Activated B cell treated with CpG ODN at 0.5 μM for 24 hours (primary cell): Measurements from ENCODE around the gene SCN1B. TPM values are rescaled to one million over a fixed set of nuclear protein-coding genes. Genes with fewer than 3 reads are reported as not detected.
"Not testable (repeated sequence)": the region's sequence is repeated elsewhere in the genome, so short reads cannot be mapped to it uniquely, and the experiment has no call there.

Experiments
- ATAC-seq: fragments of 200-7000 bp; cut with Tn5 transposase; one replicate; pipeline ENCODE4 v1.10.0; 2021; ENCODE audit warnings: low read depth, mild to moderate bottlenecking, moderate library complexity
- CTCF ChIA-PET: fragments of 350-600 bp; sonication (Branson Sonifier 250); formaldehyde crosslinking; loops from one replicate; lab custom pipeline; 2021; ENCODE audit warnings: antibody characterized with exemption; lab: Charles Lee
- POLR2A ChIA-PET: fragments of 350-600 bp; sonication (Branson Sonifier 250); formaldehyde crosslinking; loops from one replicate; lab custom pipeline; 2021; ENCODE audit warnings: antibody characterized with exemption; lab: Charles Lee
- DNase-seq: peaks from one replicate; pipeline ENCODE4 v3.0.0; 2022
- H3K27ac Mint-ChIP-seq: one replicate; pipeline ENCODE4 v1.8.0; 2020; ENCODE audit warnings: mixed read lengths
- H3K27me3 Mint-ChIP-seq: one replicate; pipeline ENCODE4 v1.8.0; 2021; ENCODE audit warnings: mixed read lengths
- H3K36me3 Mint-ChIP-seq: one replicate; pipeline ENCODE4 v1.8.0; 2021; ENCODE audit warnings: low read depth, mixed read lengths
- H3K4me1 Mint-ChIP-seq: one replicate; pipeline ENCODE4 v1.8.0; 2021; ENCODE audit warnings: mixed read lengths
- H3K4me3 Mint-ChIP-seq: one replicate; pipeline ENCODE4 v1.8.0; 2020; ENCODE audit warnings: mild to moderate bottlenecking, mixed read lengths
- H3K9me3 Mint-ChIP-seq: one replicate; pipeline ENCODE4 v1.8.0; 2020; ENCODE audit warnings: mixed read lengths
- CTCF ChIP-seq: fragments of 200-600 bp; IDR thresholded peaks from one replicate; pipeline ENCODE4 v1.8.0; 2022; ENCODE audit warnings: antibody characterized with exemption, mild to moderate bottlenecking
- intact Hi-C: fragments of 100-400 bp; cut with micrococcal nuclease; formaldehyde crosslinking; loops from one replicate; pipeline ENCODE4 v1.15.1; 2024
- total RNA-seq: library from RNA; stranded (reverse); gene quantifications from 2 replicates; pipeline ENCODE4 v1.2.3, GENCODE V29; 2022

The SCN1B gene
- total RNA-seq, 1 donor from 2014 or later, result 0.47 TPM

GRCh38 chr19:35000647-35001501 is 29.4 kb upstream of the SCN1B start:
- intact Hi-C loops, result loop anchor here (1.0 kb wide), 1 partner anchor 28 kb away; no protein-coding TSS in a partner anchor
- H3K27me3 Mint-ChIP-seq, result no peaks in the 10 kb centered on the region
- H3K4me3 Mint-ChIP-seq, result peak overlapping the region; percentile 87
- ChIA-PET POLR2A (interaction anchor here (0.7 to 3.0 kb wide), 5 partner anchors 11 to 323 kb away, joined by 3 to 25 read pairs (median 4); partner anchors contain the start of gene ZNF302), CTCF (interaction anchor here (1.7 kb wide), 1 partner anchor 11 kb away, joined by 8 read pairs; no protein-coding TSS in a partner anchor)
- peak overlapping the region; percentile 84 for H3K27ac Mint-ChIP-seq
- TF ChIP-seq CTCF, result no peak
- ATAC-seq (peak; percentile 31), DNase-seq (peak; percentile 38)
- H3K9me3 Mint-ChIP-seq, result no peaks in the 10 kb centered on the region
- peaks cover 15% of the 10 kb centered on the region for H3K36me3 Mint-ChIP-seq
- peaks cover 63% of the 10 kb centered on the region for H3K4me1 Mint-ChIP-seq

GRCh38 chr19:35002037-35002535 is 28.2 kb upstream of the SCN1B start:
- Mint-ChIP-seq H3K36me3 (peaks cover 27% of the 10 kb centered on the region), H3K4me1 (peaks cover 64% of the 10 kb centered on the region), H3K9me3 (no peaks in the 10 kb centered on the region), H3K4me3 (peak overlapping the region; percentile 87), H3K27me3 (no peaks in the 10 kb centered on the region), H3K27ac (peak overlapping the region; percentile 84)
- POLR2A ChIA-PET, result interaction anchor here (0.7 to 3.0 kb wide), 2 partner anchors 12 to 84 kb away, joined by 4 to 25 read pairs; no protein-coding TSS in a partner anchor
- CTCF ChIA-PET, result interaction anchor here (1.7 kb wide), 1 partner anchor 10 kb away, joined by 8 read pairs; no protein-coding TSS in a partner anchor
- no peak for TF ChIP-seq CTCF
- no peak for ATAC-seq
- intact Hi-C loops, result no loop called here
- DNase-seq, result no peak

GRCh38 chr19:35004517-35005255 is 25.6 kb upstream of the SCN1B start:
- no peak for TF ChIP-seq CTCF
- H3K4me1 Mint-ChIP-seq, result peaks cover 42% of the 10 kb centered on the region
- DNase-seq, result no peak
- POLR2A ChIA-PET, result no interaction called here
- H3K27me3 Mint-ChIP-seq, result no peaks in the 10 kb centered on the region
- no peak overlapping the region for H3K4me3 Mint-ChIP-seq
- H3K9me3 Mint-ChIP-seq, result no peaks in the 10 kb centered on the region
- CTCF ChIA-PET, result interaction anchor here (1.3 kb wide), 1 partner anchor 40 kb away, joined by 3 read pairs; no protein-coding TSS in a partner anchor
- ATAC-seq, result no peak
- peaks cover 38% of the 10 kb centered on the region for H3K36me3 Mint-ChIP-seq
- H3K27ac Mint-ChIP-seq, result no peak overlapping the region
- intact Hi-C loops, result no loop called here

GRCh38 chr19:35005256-35005977 is 24.9 kb upstream of the SCN1B start:
- Mint-ChIP-seq H3K36me3 (peaks cover 45% of the 10 kb centered on the region), H3K4me1 (peaks cover 38% of the 10 kb centered on the region), H3K4me3 (no peak overlapping the region), H3K9me3 (no peaks in the 10 kb centered on the region), H3K27me3 (no peaks in the 10 kb centered on the region), H3K27ac (no peak overlapping the region)
- ATAC-seq (no peak), DNase-seq (no peak)
- intact Hi-C loops, result no loop called here
- TF ChIP-seq CTCF, result no peak
- ChIA-PET POLR2A (interaction anchor here (0.6 kb wide), 1 partner anchor 196 kb away, joined by 3 read pairs; no protein-coding TSS in a partner anchor), CTCF (no interaction called here)

GRCh38 chr19:35006007-35006341 is 24.3 kb upstream of the SCN1B start:
- DNase-seq, ATAC-seq, H3K4me3 Mint-ChIP-seq, intact Hi-C loops, H3K27me3 Mint-ChIP-seq, H3K9me3 Mint-ChIP-seq, H3K27ac Mint-ChIP-seq: not testable (repeated sequence)
- H3K4me1 Mint-ChIP-seq, result peaks cover 37% of the 10 kb centered on the region
- POLR2A ChIA-PET, result interaction anchor here (0.6 kb wide), 1 partner anchor 195 kb away, joined by 3 read pairs; no protein-coding TSS in a partner anchor
- H3K36me3 Mint-ChIP-seq, result peaks cover 49% of the 10 kb centered on the region
- CTCF ChIA-PET, result interaction anchor here (0.8 kb wide), 1 partner anchor 33 kb away, joined by 4 read pairs; no protein-coding TSS in a partner anchor
